ENCODE results near the gene LRRTM3. TPM values are rescaled to one million over a fixed set of nuclear protein-coding genes. Genes with fewer than 3 reads are reported as not detected.

LRRTM3 gene
- total RNA-seq, 1 donor from 2014 or later: not detected

DNA sequence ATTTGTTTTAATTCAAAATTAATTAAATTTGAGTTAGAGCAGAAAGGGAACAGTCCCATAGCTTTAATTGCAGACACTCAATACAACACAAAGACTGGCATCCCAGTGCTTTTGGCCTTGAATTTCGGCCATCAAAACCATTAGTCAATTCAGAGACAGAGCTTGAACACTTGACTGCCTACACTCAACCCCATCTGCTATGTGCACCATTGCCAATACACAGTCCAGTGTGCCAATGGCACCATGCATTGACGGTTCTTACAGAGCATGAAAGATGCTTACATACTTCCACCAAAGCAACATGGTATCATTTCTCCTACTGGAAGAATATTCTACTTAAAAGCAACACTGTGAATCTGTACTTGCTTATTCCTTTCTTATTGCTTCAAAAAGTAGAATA, 43.6 kb upstream of the LRRTM3 start:
- DNase-seq: no peak
- no peaks in the 10 kb centered on the region for H3K9me3 Mint-ChIP-seq
- no peaks in the 10 kb centered on the region for H3K27me3 Mint-ChIP-seq
- no peaks in the 10 kb centered on the region for H3K4me1 Mint-ChIP-seq
- no peak overlapping the region for H3K27ac Mint-ChIP-seq
- ATAC-seq (ENCODE audit: low read depth): no peak
- TF ChIP-seq, protein P1, sequence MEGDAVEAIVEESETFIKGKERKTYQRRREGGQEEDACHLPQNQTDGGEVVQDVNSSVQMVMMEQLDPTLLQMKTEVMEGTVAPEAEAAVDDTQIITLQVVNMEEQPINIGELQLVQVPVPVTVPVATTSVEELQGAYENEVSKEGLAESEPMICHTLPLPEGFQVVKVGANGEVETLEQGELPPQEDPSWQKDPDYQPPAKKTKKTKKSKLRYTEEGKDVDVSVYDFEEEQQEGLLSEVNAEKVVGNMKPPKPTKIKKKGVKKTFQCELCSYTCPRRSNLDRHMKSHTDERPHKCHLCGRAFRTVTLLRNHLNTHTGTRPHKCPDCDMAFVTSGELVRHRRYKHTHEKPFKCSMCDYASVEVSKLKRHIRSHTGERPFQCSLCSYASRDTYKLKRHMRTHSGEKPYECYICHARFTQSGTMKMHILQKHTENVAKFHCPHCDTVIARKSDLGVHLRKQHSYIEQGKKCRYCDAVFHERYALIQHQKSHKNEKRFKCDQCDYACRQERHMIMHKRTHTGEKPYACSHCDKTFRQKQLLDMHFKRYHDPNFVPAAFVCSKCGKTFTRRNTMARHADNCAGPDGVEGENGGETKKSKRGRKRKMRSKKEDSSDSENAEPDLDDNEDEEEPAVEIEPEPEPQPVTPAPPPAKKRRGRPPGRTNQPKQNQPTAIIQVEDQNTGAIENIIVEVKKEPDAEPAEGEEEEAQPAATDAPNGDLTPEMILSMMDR (IDR thresholded peaks at IDR 0.05): no peak
- intact Hi-C loops (cut with micrococcal nuclease): no loop called here
- CTCF ChIA-PET: no interaction called here
- H3K36me3 Mint-ChIP-seq (ENCODE audit: low read depth): no peaks in the 10 kb centered on the region
- H3K4me3 Mint-ChIP-seq: no peak overlapping the region
- POLR2A ChIA-PET: no interaction called here

DNA sequence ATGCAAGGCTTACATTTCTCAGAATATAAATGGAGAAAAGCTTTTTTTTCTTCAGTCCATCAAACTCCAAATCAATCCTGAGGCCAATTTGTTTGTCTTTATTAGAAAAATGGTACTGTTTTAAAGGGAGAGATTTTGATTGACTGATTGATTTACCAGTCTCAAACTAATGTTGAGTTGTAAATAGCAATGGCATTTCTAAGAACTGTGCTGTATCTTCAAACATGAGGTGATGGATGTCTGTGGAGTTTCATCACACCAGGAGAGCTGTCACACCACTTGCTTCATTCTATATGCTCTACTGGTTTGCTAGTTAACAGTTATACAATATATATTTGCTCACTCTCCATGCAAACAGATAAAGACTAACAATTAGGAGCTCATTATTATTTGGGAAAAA, 39.0 kb upstream of the LRRTM3 start:
- H3K27ac Mint-ChIP-seq: no peak overlapping the region
- ChIA-PET CTCF (no interaction called here), POLR2A (no interaction called here)
- H3K4me3 Mint-ChIP-seq: no peak overlapping the region
- no peaks in the 10 kb centered on the region for H3K27me3 Mint-ChIP-seq
- no peaks in the 10 kb centered on the region for H3K4me1 Mint-ChIP-seq
- no peaks in the 10 kb centered on the region for H3K36me3 Mint-ChIP-seq (ENCODE audit: low read depth)
- peaks cover 3% of the 10 kb centered on the region for H3K9me3 Mint-ChIP-seq
- intact Hi-C loops (cut with micrococcal nuclease): no loop called here
- TF ChIP-seq, protein P1 (IDR thresholded peaks at IDR 0.05): no peak
- no peak for ATAC-seq (ENCODE audit: low read depth)
- no peak for DNase-seq

DNA sequence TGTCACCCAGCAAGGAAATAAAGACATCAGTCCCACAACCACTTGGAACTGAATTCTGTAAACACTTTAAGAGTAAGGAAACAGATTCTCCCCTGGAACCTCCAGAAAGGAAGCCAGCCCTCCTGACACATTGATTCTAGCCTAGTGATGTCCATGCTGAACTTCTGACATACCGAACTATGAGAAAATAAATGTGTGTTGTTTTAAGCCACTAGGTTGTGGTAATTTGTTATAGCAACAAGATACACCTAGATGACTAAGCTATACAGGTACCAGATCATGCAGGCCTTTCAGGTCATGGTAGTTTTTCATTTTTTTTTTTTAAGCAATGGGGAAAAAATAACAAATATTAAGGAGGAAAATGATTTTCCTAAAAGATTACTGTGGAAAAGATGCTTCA, 37.6 kb upstream of the LRRTM3 start:
- Mint-ChIP-seq H3K4me3 (no peak overlapping the region), H3K27me3 (no peaks in the 10 kb centered on the region), H3K9me3 (peaks cover 3% of the 10 kb centered on the region), H3K4me1 (no peaks in the 10 kb centered on the region), H3K27ac (no peak overlapping the region), H3K36me3 (ENCODE audit: low read depth) (no peaks in the 10 kb centered on the region)
- ChIA-PET CTCF (no interaction called here), POLR2A (no interaction called here)
- intact Hi-C loops (cut with micrococcal nuclease): no loop called here
- DNase-seq: no peak
- TF ChIP-seq, protein P1 (IDR thresholded peaks at IDR 0.05): no peak
- no peak for ATAC-seq (ENCODE audit: low read depth)

DNA sequence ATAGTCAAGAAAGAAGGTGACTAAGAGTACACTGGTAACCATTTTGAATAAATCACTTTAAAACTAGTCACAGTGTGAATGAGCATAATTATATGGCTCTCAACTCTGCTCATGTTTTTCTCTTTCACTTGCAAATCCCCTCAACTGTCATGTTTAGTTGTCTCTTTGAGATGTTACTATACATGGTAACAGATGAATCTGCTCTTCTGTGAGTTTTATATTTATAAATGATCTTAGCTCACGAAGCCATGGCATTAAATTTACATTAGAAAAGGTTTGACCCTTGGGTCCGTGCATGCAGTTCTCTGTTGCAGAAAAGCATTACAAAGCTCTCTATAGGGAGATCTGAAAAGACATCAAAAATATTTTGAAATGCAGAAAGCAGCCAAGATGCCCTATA, 33.0 kb upstream of the LRRTM3 start:
- Mint-ChIP-seq H3K4me3 (no peak overlapping the region), H3K4me1 (no peaks in the 10 kb centered on the region), H3K36me3 (ENCODE audit: low read depth) (no peaks in the 10 kb centered on the region), H3K9me3 (peaks cover 5% of the 10 kb centered on the region), H3K27ac (no peak overlapping the region), H3K27me3 (no peaks in the 10 kb centered on the region)
- ATAC-seq (ENCODE audit: low read depth) (no peak), DNase-seq (no peak)
- ChIA-PET CTCF (no interaction called here), POLR2A (no interaction called here)
- intact Hi-C loops (cut with micrococcal nuclease): no loop called here
- TF ChIP-seq, protein P1 (IDR thresholded peaks at IDR 0.05): no peak

DNA sequence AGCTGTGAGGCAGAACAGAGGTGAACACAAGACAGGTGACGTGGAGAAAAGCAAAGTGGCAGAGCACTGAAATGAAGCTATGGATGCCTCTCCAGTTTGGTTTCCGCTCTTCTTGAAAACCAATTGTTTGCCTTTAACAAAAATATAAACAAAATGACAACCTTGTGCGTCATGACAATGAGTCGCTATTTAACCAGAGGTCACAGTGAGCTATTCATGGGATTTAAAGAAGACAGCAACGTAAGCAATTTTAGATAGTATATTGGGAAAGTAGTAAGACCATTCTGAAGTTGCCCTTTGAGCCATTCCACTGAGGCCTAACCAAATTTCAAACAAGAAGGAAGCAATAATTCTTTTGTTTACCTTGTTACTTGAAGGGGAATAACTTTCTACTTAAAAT, 15.2 kb upstream of the LRRTM3 start:
- Mint-ChIP-seq H3K27ac (no peak overlapping the region), H3K4me3 (no peak overlapping the region), H3K36me3 (ENCODE audit: low read depth) (no peaks in the 10 kb centered on the region), H3K9me3 (no peaks in the 10 kb centered on the region), H3K4me1 (no peaks in the 10 kb centered on the region), H3K27me3 (no peaks in the 10 kb centered on the region)
- CTCF ChIA-PET: no interaction called here
- no peak for DNase-seq
- TF ChIP-seq, protein P1 (IDR thresholded peaks at IDR 0.05): no peak
- no peak for ATAC-seq (ENCODE audit: low read depth)
- intact Hi-C loops (cut with micrococcal nuclease): no loop called here
- POLR2A ChIA-PET: no interaction called here

Data from activated B cell treated with CpG ODN at 0.5 μM for 24 hours (primary cell).